GM13976 (cell line): Measurements from ENCODE around the gene GJA9.

Source experiments
- DNase-seq: peaks from one replicate; pipeline ENCODE4 v3.0.0; 2012; ENCODE audit warnings: low spot score
- CTCF ChIP-seq: IDR thresholded peaks from 2 replicates; pipeline ENCODE4 v1.5.1; 2012; ENCODE audit warnings: borderline replicate concordance, mild to moderate bottlenecking; ENCODE audit not compliant: insufficient read depth; ENCODE audit errors: extremely low read depth, missing control alignments, control extremely low read depth
- in situ Hi-C: fragments of 300-500 bp; cut with MboI; formaldehyde crosslinking; loops from one replicate; pipeline ENCODE4 v1.12.0; 2022; ENCODE audit warnings: low sequenced_read_pairs, mixed read lengths, inconsistent platforms; ENCODE audit not compliant: unreplicated experiment

The GJA9 gene

DNA sequence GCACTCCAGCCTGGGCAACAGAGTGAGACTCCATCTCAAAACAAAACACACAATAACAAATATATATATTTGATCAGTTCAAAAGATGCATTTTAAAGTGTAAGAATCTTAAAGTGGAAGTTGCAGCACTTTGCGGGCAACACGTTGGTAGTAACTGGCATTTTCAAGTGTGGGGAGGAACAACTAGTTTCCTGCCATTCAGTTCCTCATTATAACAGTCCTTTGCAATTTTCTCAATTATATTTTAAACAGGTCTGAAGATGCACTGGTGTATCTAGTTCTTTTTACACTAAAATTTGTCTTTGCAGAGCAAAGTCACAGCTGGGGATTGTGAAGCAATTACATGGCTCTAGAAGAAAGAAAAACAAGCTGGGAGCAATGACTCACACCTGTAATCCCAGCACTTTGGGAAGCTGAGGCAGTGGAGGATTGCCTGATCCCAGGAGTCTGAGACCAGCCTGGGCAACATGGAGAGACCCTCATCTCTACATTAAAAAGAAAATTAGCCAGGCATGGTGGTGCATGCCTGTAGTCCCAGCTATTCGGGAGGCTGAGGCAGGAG is 47.1 kb downstream of the GJA9 start:
- no peak for DNase-seq
- TF ChIP-seq CTCF = no peak
- in situ Hi-C loops = no loop called here

- no peak for TF ChIP-seq CTCF
- in situ Hi-C loops = no loop called here
- DNase-seq = no peak
Observed at GRCh38 chr1:38833146-38833545, 48.2 kb downstream of the GJA9 start.

DNA sequence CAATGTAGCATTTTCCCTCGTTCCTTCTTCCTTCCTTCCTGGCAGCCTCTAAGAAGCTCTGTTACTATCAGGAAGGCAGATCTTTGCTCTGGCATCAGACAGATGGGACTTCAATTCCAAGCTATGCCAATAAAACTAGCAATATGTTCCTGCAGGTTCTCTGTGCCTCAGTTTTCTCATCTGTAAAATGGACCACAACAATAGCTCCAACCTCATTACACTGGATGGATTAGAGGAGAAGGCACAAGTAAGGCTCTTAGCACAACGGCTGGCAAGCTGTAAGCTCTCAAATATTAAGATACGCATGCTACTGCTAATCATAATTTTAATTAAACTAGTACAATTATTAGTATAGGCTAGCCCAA is 49.0 kb downstream of the GJA9 start:
- DNase-seq = no peak
- TF ChIP-seq CTCF = no peak
- in situ Hi-C loops = no loop called here

GRCh38 chr1:38831731-38832369 is 49.5 kb downstream of the GJA9 start:
- no peak for TF ChIP-seq CTCF
- DNase-seq = no peak
- in situ Hi-C loops = no loop called here

GRCh38 chr1:38829368-38829767 is 52.0 kb downstream of the GJA9 start:
- no peak for TF ChIP-seq CTCF
- in situ Hi-C loops = no loop called here
- no peak for DNase-seq

DNA sequence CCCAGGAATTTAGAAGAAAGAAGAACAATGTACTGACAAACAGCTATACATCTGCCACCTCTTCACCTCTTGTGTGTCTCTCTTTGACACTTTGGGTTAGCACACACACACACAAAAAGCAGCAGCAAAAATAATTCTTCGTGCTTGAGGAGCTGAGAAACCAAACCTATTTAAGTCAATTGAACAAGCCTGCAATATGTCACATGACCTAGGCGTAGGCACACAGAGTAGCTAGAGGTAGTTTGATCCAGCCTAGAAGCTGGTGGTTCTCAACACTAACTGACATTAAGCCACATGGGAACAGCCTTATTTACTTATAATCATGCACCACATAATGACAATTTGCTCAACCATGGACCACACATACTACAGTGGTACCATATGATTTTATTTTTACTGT is 54.1 kb downstream of the GJA9 start:
- in situ Hi-C loops = no loop called here
- no peak for DNase-seq
- TF ChIP-seq CTCF = no peak
